B cell (primary cell): ENCODE results near the gene TTYH3. TPM values are rescaled to one million over a fixed set of nuclear protein-coding genes. Genes with fewer than 3 reads are reported as not detected.

Source experiments
- ATAC-seq: fragments of 200-7000 bp; cut with Tn5 transposase; one replicate; pipeline ENCODE4 v1.10.0; 2021; ENCODE audit warnings: low read depth, mild to moderate bottlenecking, moderate number of reproducible peaks, moderate library complexity
- CTCF ChIA-PET: fragments of 350-600 bp; sonication (Branson Sonifier 250); formaldehyde crosslinking; loops from one replicate; lab custom pipeline; 2021; ENCODE audit warnings: antibody characterized with exemption, inconsistent platforms; lab: Charles Lee
- POLR2A ChIA-PET: fragments of 350-600 bp; sonication (Branson Sonifier 250); formaldehyde crosslinking; loops from one replicate; lab custom pipeline; 2021; ENCODE audit warnings: antibody characterized with exemption; lab: Charles Lee
- DNase-seq: peaks from one replicate; pipeline ENCODE4 v3.0.0; 2013
- H2AFZ ChIP-seq: 2 replicates; pipeline ENCODE4 v1.6.1; 2012; ENCODE audit warnings: mild to moderate bottlenecking, low read depth, low read length; ENCODE audit not compliant: insufficient read depth, poor library complexity, severe bottlenecking
- H3K27ac ChIP-seq, 2 donors: 1 replicate in 1 of 2; 2 replicates in 1 of 2; pipeline ENCODE4 v1.5.1; 2012 to 2013; ENCODE audit warnings: low read length in 2 of 2, mild to moderate bottlenecking in 2 of 2, moderate library complexity in 1 of 2
- H3K27me3 ChIP-seq, 4 experiments: fragments of 200-600 bp in 1 of 4; sonication (generic) in 1 of 4; replicated peaks in 1 of 4; 1 replicate in 2 of 4; 2 replicates in 2 of 4; pipeline versions ENCODE4 v1.6.1 to v1.7.0; 2013 to 2016; ENCODE audit warnings: low read length in 3 of 4, mild to moderate bottlenecking in 2 of 4, mixed read lengths in 1 of 4, moderate library complexity in 1 of 4; ENCODE audit not compliant: insufficient read depth in 4 of 4, control insufficient read depth in 3 of 4; ENCODE audit errors: control extremely low read depth in 1 of 4
- H3K36me3 ChIP-seq, 2 experiments: replicated peaks in 1 of 2; 1 replicate in 1 of 2; 2 replicates in 1 of 2; pipeline versions ENCODE4 v1.6.1 to v1.7.1; 2013; ENCODE audit warnings: low read length in 1 of 2; ENCODE audit not compliant: insufficient read depth in 2 of 2, control insufficient read depth in 1 of 2; ENCODE audit errors: control extremely low read depth in 1 of 2, extremely low read depth in 1 of 2
- H3K4me1 ChIP-seq, 2 donors: fragments of 200-600 bp in 1 of 2; sonication (generic) in 1 of 2; 1 replicate in 1 of 2; 2 replicates in 1 of 2; pipeline versions ENCODE4 v1.5.1 to v1.6.1; 2013 to 2017; ENCODE audit warnings: low read length in 2 of 2; ENCODE audit not compliant: control insufficient read depth in 2 of 2, insufficient read depth in 2 of 2
- H3K4me2 ChIP-seq: replicated peaks from 2 replicates; pipeline ENCODE3; 2012; ENCODE audit warnings: mild to moderate bottlenecking, low read depth, low read length; ENCODE audit not compliant: poor library complexity, severe bottlenecking
- H3K4me3 ChIP-seq, 5 experiments: fragments of 200-600 bp in 1 of 5; sonication (generic) in 1 of 5; 1 replicate in 3 of 5; 2 replicates in 2 of 5; pipeline versions ENCODE4 v1.5.1 to v1.7.0; 2011 to 2016; ENCODE audit warnings: low read length in 4 of 5, mild to moderate bottlenecking in 4 of 5, low read depth in 2 of 5, control low read depth in 1 of 5, moderate library complexity in 1 of 5; ENCODE audit not compliant: insufficient read depth in 1 of 5; ENCODE audit errors: control extremely low read depth in 1 of 5, extremely low read depth in 1 of 5
- H3K79me2 ChIP-seq: fragments of 200-600 bp; sonication (generic); one replicate; pipeline ENCODE4 v1.6.0; 2016; ENCODE audit warnings: low read length; ENCODE audit not compliant: control insufficient read depth, insufficient read depth
- H3K9ac ChIP-seq: fragments of 200-600 bp; sonication (generic); 2 replicates; pipeline ENCODE4 v1.6.1; 2017; ENCODE audit warnings: mild to moderate bottlenecking, low read length, moderate library complexity
- H3K9me3 ChIP-seq, 3 donors: one replicate each; pipeline versions ENCODE4 v1.6.1 to v1.7.1; 2013; ENCODE audit warnings: low read length in 2 of 3; ENCODE audit not compliant: control insufficient read depth in 2 of 3, insufficient read depth in 1 of 3; ENCODE audit errors: control extremely low read depth in 1 of 3
- H4K20me1 ChIP-seq: 2 replicates; pipeline ENCODE4 v1.6.0; 2012; ENCODE audit warnings: mild to moderate bottlenecking, low read length; ENCODE audit not compliant: insufficient read depth, control insufficient read depth, poor library complexity, severe bottlenecking
- H3K27ac Mint-ChIP-seq: one replicate; pipeline ENCODE4 v1.8.0; 2021; ENCODE audit warnings: mixed read lengths
- H3K27me3 Mint-ChIP-seq: one replicate; pipeline ENCODE4 v1.8.0; 2021; ENCODE audit warnings: mixed read lengths
- H3K4me1 Mint-ChIP-seq: one replicate; pipeline ENCODE4 v1.8.0; 2021; ENCODE audit warnings: mixed read lengths
- H3K4me3 Mint-ChIP-seq: one replicate; pipeline ENCODE4 v1.8.0; 2021; ENCODE audit warnings: mixed read lengths
- H3K9me3 Mint-ChIP-seq: one replicate; pipeline ENCODE4 v1.8.0; 2022; ENCODE audit warnings: mixed read lengths; ENCODE audit not compliant: insufficient read depth
- EZH2 ChIP-seq: IDR thresholded peaks from 2 replicates; pipeline ENCODE4 v1.6.1; 2012; ENCODE audit warnings: borderline replicate concordance, low read depth, mild to moderate bottlenecking, moderate library complexity, low read length; ENCODE audit not compliant: insufficient read depth, poor library complexity, severe bottlenecking
- WGBS: methylation state at CpG from one replicate; pipeline ENCODE4 v1.1.5; 2013; ENCODE audit warnings: missing lambda C conversion rate; ENCODE audit not compliant: insufficient coverage; 5-methylcytosine and 5-hydroxymethylcytosine counted together
- intact Hi-C: fragments of 100-400 bp; cut with micrococcal nuclease; formaldehyde crosslinking; loops from one replicate; pipeline ENCODE4 v1.10.0; 2022
- polyA plus RNA-seq: library from polyadenylated mRNA; depleted of rRNA; stranded (reverse); fragments of >200 nt; gene quantifications from 2 replicates; pipeline ENCODE4 v1.2.3, GENCODE V29; 2012
- total RNA-seq, 2 donors: library from RNA; stranded (reverse); fragments of 120-200 nt in 1 of 2; gene quantifications; 1 replicate in 1 of 2; 2 replicates in 1 of 2; pipeline versions ENCODE4 v1.2.3 to v1.2.4, GENCODE V29; 2013 to 2022
- TF ChIP-seq, protein P1 (sequence below): fragments of 200-600 bp; IDR thresholded peaks from one replicate; pipeline ENCODE4 v1.8.0; 2022; ENCODE audit warnings: antibody characterized with exemption, mild to moderate bottlenecking

TTYH3 gene
- total and polyA plus RNA-seq, 2 donors (not counting 1 experiment from before 2014, with no cell fraction given): 8.4 to 48.6 TPM

DNA sequence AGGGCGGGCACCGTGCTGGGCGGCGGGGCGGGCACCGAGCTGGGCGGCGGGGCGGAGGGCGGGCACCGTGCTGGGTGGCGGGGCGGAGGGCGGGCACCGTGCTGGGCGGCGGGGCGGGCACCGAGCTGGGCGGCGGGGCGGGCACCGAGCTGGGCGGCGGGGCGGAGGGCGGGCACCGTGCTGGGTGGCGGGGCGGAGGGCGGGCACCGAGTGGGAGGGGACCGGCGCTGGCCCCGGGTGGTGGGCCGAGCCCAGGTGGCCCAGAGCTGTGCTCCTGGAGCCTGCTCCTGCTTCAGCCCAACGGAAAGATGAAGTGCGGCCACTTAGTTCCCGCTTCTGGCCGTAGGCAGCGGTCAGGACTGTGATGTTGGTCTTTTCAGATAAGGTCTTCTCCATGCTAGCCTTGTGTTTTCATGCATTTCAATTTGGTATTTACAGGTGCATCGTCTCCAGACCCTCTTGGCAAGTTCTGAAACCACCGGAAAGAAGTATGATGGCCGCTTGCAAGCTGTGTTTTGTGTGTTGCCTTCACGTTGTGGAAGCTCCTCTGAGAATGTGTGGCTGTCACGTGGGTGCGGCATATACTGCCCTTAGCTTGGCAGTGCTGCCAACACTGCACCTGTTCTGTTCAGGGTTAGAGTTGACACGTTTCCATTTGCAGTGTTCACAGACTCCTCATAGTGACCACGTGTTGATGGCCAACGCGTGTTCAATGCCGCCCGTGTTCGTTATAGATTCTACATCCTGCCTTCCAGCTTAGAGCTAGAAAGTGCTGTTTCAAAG lies 47.8 kb upstream of the TTYH3 start:
- Mint-ChIP-seq H3K27ac (no peak overlapping the region), H3K4me1 (peaks cover 2% of the 10 kb centered on the region), H3K27me3 (no peaks in the 10 kb centered on the region), H3K4me3 (no peak overlapping the region), H3K9me3 (no peaks in the 10 kb centered on the region)
- TF ChIP-seq, protein P1, sequence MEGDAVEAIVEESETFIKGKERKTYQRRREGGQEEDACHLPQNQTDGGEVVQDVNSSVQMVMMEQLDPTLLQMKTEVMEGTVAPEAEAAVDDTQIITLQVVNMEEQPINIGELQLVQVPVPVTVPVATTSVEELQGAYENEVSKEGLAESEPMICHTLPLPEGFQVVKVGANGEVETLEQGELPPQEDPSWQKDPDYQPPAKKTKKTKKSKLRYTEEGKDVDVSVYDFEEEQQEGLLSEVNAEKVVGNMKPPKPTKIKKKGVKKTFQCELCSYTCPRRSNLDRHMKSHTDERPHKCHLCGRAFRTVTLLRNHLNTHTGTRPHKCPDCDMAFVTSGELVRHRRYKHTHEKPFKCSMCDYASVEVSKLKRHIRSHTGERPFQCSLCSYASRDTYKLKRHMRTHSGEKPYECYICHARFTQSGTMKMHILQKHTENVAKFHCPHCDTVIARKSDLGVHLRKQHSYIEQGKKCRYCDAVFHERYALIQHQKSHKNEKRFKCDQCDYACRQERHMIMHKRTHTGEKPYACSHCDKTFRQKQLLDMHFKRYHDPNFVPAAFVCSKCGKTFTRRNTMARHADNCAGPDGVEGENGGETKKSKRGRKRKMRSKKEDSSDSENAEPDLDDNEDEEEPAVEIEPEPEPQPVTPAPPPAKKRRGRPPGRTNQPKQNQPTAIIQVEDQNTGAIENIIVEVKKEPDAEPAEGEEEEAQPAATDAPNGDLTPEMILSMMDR: no peak
- TF ChIP-seq EZH2: no peak
- no peaks in the 10 kb centered on the region for H3K27me3 ChIP-seq
- H4K20me1 ChIP-seq: no peaks in the 10 kb centered on the region
- no peak overlapping the region for H3K9ac ChIP-seq
- H3K79me2 ChIP-seq: no peaks in the 10 kb centered on the region
- POLR2A ChIA-PET: interaction anchor here (0.6 kb wide), 1 partner anchor 167 kb away, joined by 7 read pairs; no protein-coding TSS in a partner anchor
- WGBS: 96% methylated on average over 25 of the region's 54 CpGs
- peaks cover 0 to 1% of the 10 kb centered on the region in 2 experiments for H3K36me3 ChIP-seq
- no peak overlapping the region for H3K4me3 ChIP-seq
- no peaks in the 10 kb centered on the region for H3K4me1 ChIP-seq
- DNase-seq (no peak), ATAC-seq (no peak)
- intact Hi-C loops: no loop called here
- CTCF ChIA-PET: no interaction called here
- no peak overlapping the region for H2AFZ ChIP-seq
- H3K27ac ChIP-seq: no peak overlapping the region
- H3K9me3 ChIP-seq: no peaks in the 10 kb centered on the region
- no peak overlapping the region for H3K4me2 ChIP-seq

DNA sequence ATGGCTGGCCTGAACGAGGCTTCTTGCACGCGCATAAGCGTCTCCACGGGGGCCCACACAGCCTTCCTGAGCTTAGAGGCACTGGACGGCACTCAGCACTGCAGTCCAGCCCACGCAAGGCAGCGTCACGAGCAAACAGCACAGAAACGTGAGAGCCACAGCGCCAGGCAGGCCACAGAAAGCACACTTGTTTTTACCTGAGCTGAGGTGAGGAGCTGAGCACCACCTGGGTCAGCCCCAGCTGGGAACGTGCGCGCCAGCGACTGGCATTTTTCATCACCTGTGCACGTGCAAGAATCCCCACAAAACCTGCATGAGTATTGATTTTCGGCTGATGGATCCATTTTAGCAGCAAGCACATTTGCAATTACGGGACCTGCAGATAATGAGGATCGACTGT lies 46.3 kb upstream of the TTYH3 start:
- intact Hi-C loops: no loop called here
- H3K9me3 ChIP-seq: no peaks in the 10 kb centered on the region
- H3K36me3 ChIP-seq: peaks cover 0 to 1% of the 10 kb centered on the region in 2 experiments
- Mint-ChIP-seq H3K27ac (no peak overlapping the region), H3K9me3 (no peaks in the 10 kb centered on the region), H3K4me1 (peaks cover 1% of the 10 kb centered on the region), H3K4me3 (no peak overlapping the region), H3K27me3 (no peaks in the 10 kb centered on the region)
- H3K9ac ChIP-seq: no peak overlapping the region
- ATAC-seq (no peak), DNase-seq (no peak)
- no peaks in the 10 kb centered on the region for H3K27me3 ChIP-seq
- no peaks in the 10 kb centered on the region for H3K4me1 ChIP-seq
- ChIA-PET POLR2A (no interaction called here), CTCF (no interaction called here)
- no peaks in the 10 kb centered on the region for H3K79me2 ChIP-seq
- no peak overlapping the region for H2AFZ ChIP-seq
- no peak overlapping the region for H3K27ac ChIP-seq
- no peak overlapping the region for H3K4me2 ChIP-seq
- no peak overlapping the region for H3K4me3 ChIP-seq
- H4K20me1 ChIP-seq: no peaks in the 10 kb centered on the region
- no peak for TF ChIP-seq EZH2
- TF ChIP-seq, protein P1: no peak
- 100% methylated on average over 18 of the region's 19 CpGs for WGBS
